SK-N-SH treated with all-trans-retinoic acid at 6 μM for 48 hours (cell line): Measurements from ENCODE around the gene MED16.

Experiments
- ATAC-seq: fragments of 200-7000 bp; cut with Tn5 transposase; 3 replicates; pipeline ENCODE4 v1.9.1; 2020; ENCODE audit warnings: mild to moderate bottlenecking, moderate library complexity
- ARNTL ChIP-seq: fragments of 450-650 bp; formaldehyde crosslinking; IDR thresholded peaks from 2 replicates; pipeline ENCODE4 v1.5.0; 2020; ENCODE audit warnings: low read depth, mild to moderate bottlenecking, moderate library complexity, borderline replicate concordance
- CSDC2 ChIP-seq: fragments of 250-450 bp; sonication (Bioruptor Pico); IDR thresholded peaks from 2 replicates; pipeline ENCODE4 v1.5.0; 2020; ENCODE audit warnings: mild to moderate bottlenecking, moderate library complexity
- CSRNP3 ChIP-seq: fragments of 250-450 bp; sonication (Bioruptor Pico); IDR thresholded peaks from 2 replicates; pipeline ENCODE4 v1.5.1; 2021; ENCODE audit warnings: mild to moderate bottlenecking, moderate library complexity
- ESRRG ChIP-seq: fragments of 250-450 bp; sonication (Bioruptor Pico); IDR thresholded peaks from 2 replicates; pipeline ENCODE4 v1.6.1; 2021; ENCODE audit warnings: mild to moderate bottlenecking
- GLIS3 ChIP-seq: fragments of 250-450 bp; sonication (Bioruptor Pico); IDR thresholded peaks from 2 replicates; pipeline ENCODE4 v1.5.0; 2020; ENCODE audit warnings: mild to moderate bottlenecking, moderate library complexity
- ISL1 ChIP-seq: fragments of 250-450 bp; sonication (Bioruptor Pico); IDR thresholded peaks from 2 replicates; pipeline ENCODE4 v2.1.2; 2022; ENCODE audit warnings: mild to moderate bottlenecking, moderate library complexity
- OSR1 ChIP-seq: fragments of 250-450 bp; sonication (Bioruptor Pico); IDR thresholded peaks from 2 replicates; pipeline ENCODE4 v1.8.0; 2022; ENCODE audit warnings: moderate library complexity, mild to moderate bottlenecking, inconsistent platforms
- PATZ1 ChIP-seq: fragments of 250-450 bp; sonication (Bioruptor Pico); IDR thresholded peaks from 2 replicates; pipeline ENCODE4 v1.8.0; 2020; ENCODE audit warnings: mild to moderate bottlenecking, moderate library complexity, borderline replicate concordance
- POU6F1 ChIP-seq: fragments of 250-450 bp; sonication (Bioruptor Pico); IDR thresholded peaks from 2 replicates; pipeline ENCODE4 v1.8.0; 2021; ENCODE audit warnings: low read depth, mild to moderate bottlenecking, moderate library complexity, borderline replicate concordance
- PPARA ChIP-seq: fragments of 250-450 bp; sonication (Bioruptor Pico); IDR thresholded peaks from 2 replicates; pipeline ENCODE4 v1.5.0; 2020; ENCODE audit warnings: mild to moderate bottlenecking, borderline replicate concordance
- RARB ChIP-seq: fragments of 250-450 bp; sonication (Bioruptor Pico); IDR thresholded peaks from 2 replicates; pipeline ENCODE4 v1.8.0; 2021; ENCODE audit warnings: mild to moderate bottlenecking, moderate library complexity
- SNAI2 ChIP-seq: fragments of 250-450 bp; sonication (Bioruptor Pico); IDR thresholded peaks from 2 replicates; pipeline ENCODE4 v1.5.0; 2020; ENCODE audit warnings: mild to moderate bottlenecking, moderate library complexity
- TCF4 ChIP-seq: fragments of 250-450 bp; sonication (Bioruptor Pico); IDR thresholded peaks from 2 replicates; pipeline ENCODE4 v1.8.0; 2021; ENCODE audit warnings: mild to moderate bottlenecking, moderate library complexity, borderline replicate concordance
- TOX ChIP-seq: fragments of 250-450 bp; sonication (Bioruptor Pico); IDR thresholded peaks from 2 replicates; pipeline ENCODE4 v1.8.0; 2021; ENCODE audit warnings: mild to moderate bottlenecking, moderate library complexity, borderline replicate concordance
- TSHZ2 ChIP-seq: fragments of 250-450 bp; sonication (Bioruptor Pico); IDR thresholded peaks from 2 replicates; pipeline ENCODE4 v1.5.0; 2020; ENCODE audit warnings: mild to moderate bottlenecking, moderate library complexity
- ZC3H10 ChIP-seq: fragments of 250-450 bp; sonication (Bioruptor Pico); IDR thresholded peaks from 2 replicates; pipeline ENCODE4 v1.5.1; 2021; ENCODE audit warnings: mild to moderate bottlenecking, moderate library complexity
- ZFP3 ChIP-seq: fragments of 250-450 bp; sonication (Bioruptor Pico); IDR thresholded peaks from 2 replicates; pipeline ENCODE4 v1.5.0; 2020; ENCODE audit warnings: mild to moderate bottlenecking, moderate library complexity
- ZFP30 ChIP-seq: fragments of 450-650 bp; formaldehyde crosslinking; IDR thresholded peaks from 2 replicates; pipeline ENCODE4 v1.5.0; 2022; ENCODE audit warnings: mild to moderate bottlenecking, moderate library complexity
- ZNF70 ChIP-seq: fragments of 450-650 bp; formaldehyde crosslinking; IDR thresholded peaks from 2 replicates; pipeline ENCODE4 v1.5.0; 2020; ENCODE audit warnings: mild to moderate bottlenecking, moderate library complexity
- ZNF8 ChIP-seq: fragments of 450-650 bp; formaldehyde crosslinking; IDR thresholded peaks from 2 replicates; pipeline ENCODE4 v1.5.0; 2020; ENCODE audit warnings: mild to moderate bottlenecking, moderate library complexity
- TF ChIP-seq, protein P1 (sequence below): fragments of 250-450 bp; sonication (Bioruptor Pico); IDR thresholded peaks from 2 replicates; pipeline ENCODE4 v1.5.1; 2020; ENCODE audit warnings: low read depth, mild to moderate bottlenecking, moderate library complexity

MED16 gene

GRCh38 chr19:876780-877314 lies 16.1 kb downstream of the MED16 start:
- ATAC-seq, result no peak
- TF ChIP-seq PPARA (no peak), ZC3H10 (CRISPR knock-in tag) (no peak), SNAI2 (CRISPR knock-in tag) (no peak), CSDC2 (CRISPR knock-in tag) (no peak), TOX (no peak), TSHZ2 (CRISPR knock-in tag) (no peak), RARB (CRISPR knock-in tag) (no peak), POU6F1 (CRISPR knock-in tag) (no peak), ZNF70 (CRISPR knock-in tag) (no peak)
- TF ChIP-seq, protein P1, sequence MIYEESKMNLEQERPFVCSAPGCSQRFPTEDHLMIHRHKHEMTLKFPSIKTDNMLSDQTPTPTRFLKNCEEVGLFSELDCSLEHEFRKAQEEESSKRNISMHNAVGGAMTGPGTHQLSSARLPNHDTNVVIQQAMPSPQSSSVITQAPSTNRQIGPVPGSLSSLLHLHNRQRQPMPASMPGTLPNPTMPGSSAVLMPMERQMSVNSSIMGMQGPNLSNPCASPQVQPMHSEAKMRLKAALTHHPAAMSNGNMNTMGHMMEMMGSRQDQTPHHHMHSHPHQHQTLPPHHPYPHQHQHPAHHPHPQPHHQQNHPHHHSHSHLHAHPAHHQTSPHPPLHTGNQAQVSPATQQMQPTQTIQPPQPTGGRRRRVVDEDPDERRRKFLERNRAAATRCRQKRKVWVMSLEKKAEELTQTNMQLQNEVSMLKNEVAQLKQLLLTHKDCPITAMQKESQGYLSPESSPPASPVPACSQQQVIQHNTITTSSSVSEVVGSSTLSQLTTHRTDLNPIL (CRISPR knock-in tag), result no peak

GRCh38 chr19:876089-876488 lies 16.9 kb downstream of the MED16 start:
- no peak for TF ChIP-seq RARB (CRISPR knock-in tag)
- TF ChIP-seq OSR1 (CRISPR knock-in tag), result no peak
- TF ChIP-seq, protein P1 (CRISPR knock-in tag), result no peak
- TF ChIP-seq SNAI2 (CRISPR knock-in tag), result no peak
- no peak for TF ChIP-seq ISL1 (CRISPR knock-in tag)
- no peak for TF ChIP-seq ZFP3
- no peak for TF ChIP-seq ZNF8 (CRISPR knock-in tag)
- TF ChIP-seq ZC3H10 (CRISPR knock-in tag), result no peak
- no peak for ATAC-seq

- TF ChIP-seq ZC3H10 (CRISPR knock-in tag) (no peak), OSR1 (CRISPR knock-in tag) (no peak), ESRRG (no peak), CSRNP3 (CRISPR knock-in tag) (no peak), ZFP30 (CRISPR knock-in tag) (no peak), RARB (CRISPR knock-in tag) (no peak), ZFP3 (no peak), ZNF70 (CRISPR knock-in tag) (no peak), ISL1 (CRISPR knock-in tag) (no peak), ARNTL (CRISPR knock-in tag) (no peak), POU6F1 (CRISPR knock-in tag) (no peak), PATZ1 (CRISPR knock-in tag) (no peak), SNAI2 (CRISPR knock-in tag) (no peak), GLIS3 (no peak), TOX (no peak), PPARA (no peak), ZNF8 (CRISPR knock-in tag) (no peak), TCF4 (CRISPR knock-in tag) (no peak)
- TF ChIP-seq, protein P1 (CRISPR knock-in tag), result no peak
- TF ChIP-seq, all 23 proteins: peak for 0
- no peak for ATAC-seq
Observed at GRCh38 chr19:875265-875879, 17.6 kb downstream of the MED16 start.
